ENCODE data around the gene ATP10A.

Gene ATP10A

DNA sequence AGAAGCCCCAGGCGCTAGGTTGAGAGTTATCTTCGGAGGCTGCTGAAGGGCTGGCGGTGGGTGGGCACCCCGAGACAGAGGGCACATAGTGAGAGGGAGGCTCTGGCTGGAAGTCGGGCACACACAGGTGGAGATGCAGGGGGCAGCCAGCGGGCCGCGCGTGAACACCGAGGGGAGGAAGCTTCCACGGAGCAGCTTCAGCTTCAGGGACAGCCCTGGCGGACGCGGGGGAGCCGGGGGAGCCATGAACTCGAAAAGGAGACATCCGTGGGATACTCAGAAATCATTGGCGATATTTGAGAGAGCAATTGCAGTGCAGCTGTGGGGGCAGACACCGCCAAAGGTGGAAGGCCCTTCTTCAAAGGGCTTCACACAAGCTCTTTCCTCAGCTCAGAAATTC is 204.6 kb downstream of the ATP10A start:
- no peak for DNase-seq
- TF ChIP-seq, protein P1, sequence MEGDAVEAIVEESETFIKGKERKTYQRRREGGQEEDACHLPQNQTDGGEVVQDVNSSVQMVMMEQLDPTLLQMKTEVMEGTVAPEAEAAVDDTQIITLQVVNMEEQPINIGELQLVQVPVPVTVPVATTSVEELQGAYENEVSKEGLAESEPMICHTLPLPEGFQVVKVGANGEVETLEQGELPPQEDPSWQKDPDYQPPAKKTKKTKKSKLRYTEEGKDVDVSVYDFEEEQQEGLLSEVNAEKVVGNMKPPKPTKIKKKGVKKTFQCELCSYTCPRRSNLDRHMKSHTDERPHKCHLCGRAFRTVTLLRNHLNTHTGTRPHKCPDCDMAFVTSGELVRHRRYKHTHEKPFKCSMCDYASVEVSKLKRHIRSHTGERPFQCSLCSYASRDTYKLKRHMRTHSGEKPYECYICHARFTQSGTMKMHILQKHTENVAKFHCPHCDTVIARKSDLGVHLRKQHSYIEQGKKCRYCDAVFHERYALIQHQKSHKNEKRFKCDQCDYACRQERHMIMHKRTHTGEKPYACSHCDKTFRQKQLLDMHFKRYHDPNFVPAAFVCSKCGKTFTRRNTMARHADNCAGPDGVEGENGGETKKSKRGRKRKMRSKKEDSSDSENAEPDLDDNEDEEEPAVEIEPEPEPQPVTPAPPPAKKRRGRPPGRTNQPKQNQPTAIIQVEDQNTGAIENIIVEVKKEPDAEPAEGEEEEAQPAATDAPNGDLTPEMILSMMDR (IDR thresholded peaks at IDR 0.05; ENCODE audit: low read depth, low read length, missing control alignments), result no peak
- Histone ChIP-seq H3K27me3 (replicated peaks) (no peaks in the 10 kb centered on the region), H3K4me3 (ENCODE audit: low read depth, low read length) (no peak overlapping the region), H3K27ac (no peak overlapping the region), H3K36me3 (replicated peaks) (no peaks in the 10 kb centered on the region)
- in situ Hi-C loops (cut with HindIII; ENCODE audit: low pct_ligation_motif_present, low sequenced_read_pairs), result no loop called here

DNA sequence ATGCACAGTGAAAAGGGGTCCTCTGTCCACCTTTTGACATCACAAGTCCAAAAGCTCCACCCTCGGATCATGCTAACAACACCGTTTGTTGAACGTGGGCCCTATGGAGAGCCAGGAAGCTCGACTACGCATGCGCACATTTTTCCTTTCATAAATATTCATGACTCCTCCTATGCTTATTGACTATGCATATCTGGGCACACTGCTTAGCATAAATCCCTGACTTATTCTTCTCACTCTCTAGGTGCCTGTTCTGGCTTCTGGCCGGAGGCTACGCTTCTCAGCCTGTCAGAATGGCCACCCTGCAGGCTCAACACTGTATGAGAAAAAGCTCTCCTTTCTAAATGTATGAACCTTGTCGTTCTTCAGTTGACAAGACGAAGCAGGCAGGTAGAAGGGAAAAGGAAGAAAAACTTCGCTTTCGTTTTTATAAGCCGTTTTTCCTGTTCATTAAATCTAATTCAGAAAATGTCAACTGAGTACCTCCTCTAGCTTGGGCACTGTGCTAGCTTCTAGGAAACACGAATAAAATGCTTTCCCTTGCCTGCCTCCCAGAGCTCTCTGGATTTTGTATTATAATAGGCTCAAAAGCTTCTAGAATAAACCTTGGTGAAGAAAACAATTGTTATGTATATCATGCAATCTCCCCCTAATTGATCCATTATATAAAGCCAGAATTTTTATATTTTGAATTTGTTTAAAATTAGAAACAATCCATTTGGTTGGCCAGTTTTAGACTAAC is 207.7 kb downstream of the ATP10A start:
- Histone ChIP-seq H3K27ac (no peak overlapping the region), H3K36me3 (replicated peaks) (no peaks in the 10 kb centered on the region), H3K4me3 (ENCODE audit: low read depth, low read length) (no peak overlapping the region), H3K27me3 (replicated peaks) (no peaks in the 10 kb centered on the region)
- in situ Hi-C loops (cut with HindIII; ENCODE audit: low pct_ligation_motif_present, low sequenced_read_pairs), result no loop called here
- TF ChIP-seq, protein P1 (IDR thresholded peaks at IDR 0.05; ENCODE audit: low read depth, low read length, missing control alignments), result no peak
- no peak for DNase-seq

DNA sequence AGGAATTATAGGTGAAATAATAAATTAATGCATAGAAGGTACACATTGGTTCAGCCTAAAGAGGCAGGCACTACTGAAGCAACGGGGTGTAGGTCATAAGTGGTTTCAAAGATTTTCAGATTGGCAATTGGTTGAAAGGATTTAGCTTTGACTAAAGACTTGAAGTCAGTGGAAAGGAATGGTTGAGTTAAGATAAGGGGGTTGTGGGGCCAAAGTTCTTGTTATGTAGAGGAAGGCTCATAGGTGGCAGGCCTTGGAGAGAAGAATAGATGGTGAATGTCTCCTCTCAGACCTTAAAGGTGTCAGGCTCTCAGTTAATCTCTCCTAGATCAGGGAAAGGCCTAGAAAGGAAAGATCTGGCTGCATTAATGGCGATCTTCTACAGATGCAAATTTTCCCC is 209.8 kb downstream of the ATP10A start:
- H3K36me3 ChIP-seq (replicated peaks), result no peaks in the 10 kb centered on the region
- no peak overlapping the region for H3K4me3 ChIP-seq (ENCODE audit: low read depth, low read length)
- H3K27me3 ChIP-seq (replicated peaks), result no peaks in the 10 kb centered on the region
- in situ Hi-C loops (cut with HindIII; ENCODE audit: low pct_ligation_motif_present, low sequenced_read_pairs), result no loop called here
- TF ChIP-seq, protein P1 (IDR thresholded peaks at IDR 0.05; ENCODE audit: low read depth, low read length, missing control alignments), result no peak
- DNase-seq, result no peak
- no peak overlapping the region for H3K27ac ChIP-seq

DNA sequence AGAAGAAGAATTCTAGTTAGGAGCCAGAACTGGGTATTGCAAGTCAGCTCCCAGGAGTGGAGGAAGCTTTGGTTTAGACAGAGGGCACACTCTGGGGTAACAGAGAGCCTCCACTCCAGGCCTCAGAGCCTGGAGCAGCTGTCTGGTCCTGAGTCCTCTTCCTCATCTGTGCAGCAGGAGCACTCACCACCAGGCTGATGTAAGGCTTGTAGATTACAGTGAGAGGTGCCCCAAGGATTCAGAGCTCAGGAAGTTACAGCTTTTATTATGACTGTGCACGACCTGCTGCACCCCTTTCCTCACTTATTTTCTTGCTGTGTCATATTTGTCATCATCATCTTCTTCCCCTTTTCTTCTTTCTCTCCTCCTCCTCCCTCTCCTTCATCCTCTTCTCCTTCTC is 210.4 kb downstream of the ATP10A start:
- Histone ChIP-seq H3K36me3 (replicated peaks) (no peaks in the 10 kb centered on the region), H3K27me3 (replicated peaks) (no peaks in the 10 kb centered on the region), H3K4me3 (ENCODE audit: low read depth, low read length) (no peak overlapping the region), H3K27ac (no peak overlapping the region)
- in situ Hi-C loops (cut with HindIII; ENCODE audit: low pct_ligation_motif_present, low sequenced_read_pairs), result no loop called here
- TF ChIP-seq, protein P1 (IDR thresholded peaks at IDR 0.05; ENCODE audit: low read depth, low read length, missing control alignments), result no peak
- no peak for DNase-seq

DNA sequence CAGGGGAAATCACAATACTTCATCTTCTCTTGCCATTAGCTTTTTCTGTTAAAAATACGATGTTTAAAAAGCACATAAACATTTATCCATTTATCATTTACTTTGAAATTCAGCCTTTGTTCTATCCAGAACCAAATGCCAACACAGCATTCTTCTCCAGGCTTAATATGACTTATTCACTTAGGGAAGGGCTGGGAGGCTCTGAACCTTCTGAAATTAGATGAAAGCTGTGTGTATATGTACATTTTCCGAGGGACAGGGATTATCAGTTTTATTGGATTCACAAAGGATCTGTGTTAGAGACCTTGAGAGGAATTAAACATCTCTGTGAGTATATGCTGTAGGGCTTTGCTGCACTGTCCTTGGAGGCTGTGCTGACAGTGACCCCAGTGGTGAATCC is 213.7 kb downstream of the ATP10A start:
- Histone ChIP-seq H3K27ac (no peak overlapping the region), H3K4me3 (ENCODE audit: low read depth, low read length) (no peak overlapping the region), H3K36me3 (replicated peaks) (no peaks in the 10 kb centered on the region), H3K27me3 (replicated peaks) (no peaks in the 10 kb centered on the region)
- TF ChIP-seq, protein P1 (IDR thresholded peaks at IDR 0.05; ENCODE audit: low read depth, low read length, missing control alignments), result no peak
- in situ Hi-C loops (cut with HindIII; ENCODE audit: low pct_ligation_motif_present, low sequenced_read_pairs), result no loop called here
- no peak for DNase-seq

DNA sequence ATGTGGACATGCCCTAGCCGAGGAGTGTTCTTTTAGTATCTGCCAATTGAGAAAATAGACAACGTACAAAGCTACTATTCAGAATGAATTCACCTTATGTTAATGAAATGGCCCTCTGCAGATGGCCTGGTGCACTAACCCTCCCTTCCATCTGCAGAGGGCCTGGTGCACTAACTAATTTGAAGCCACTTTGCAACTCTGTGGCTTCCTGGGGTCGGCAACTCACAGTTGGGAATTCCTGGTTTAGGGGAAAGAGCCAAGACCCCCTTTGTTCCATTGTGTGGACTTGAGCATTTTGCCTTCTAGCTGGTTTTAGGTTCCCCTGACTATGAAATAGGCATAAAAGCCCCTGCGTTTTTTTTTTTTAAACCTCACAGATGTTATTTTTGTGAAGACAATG is 220.0 kb downstream of the ATP10A start:
- DNase-seq, result no peak
- TF ChIP-seq, protein P1 (IDR thresholded peaks at IDR 0.05; ENCODE audit: low read depth, low read length, missing control alignments), result no peak
- Histone ChIP-seq H3K27ac (no peak overlapping the region), H3K4me3 (ENCODE audit: low read depth, low read length) (no peak overlapping the region), H3K36me3 (replicated peaks) (no peaks in the 10 kb centered on the region), H3K27me3 (replicated peaks) (no peaks in the 10 kb centered on the region)
- in situ Hi-C loops (cut with HindIII; ENCODE audit: low pct_ligation_motif_present, low sequenced_read_pairs), result no loop called here

All from brain microvascular endothelial cell (primary cell).